ENCODE results near the gene TSPAN18.

Gene TSPAN18

DNA sequence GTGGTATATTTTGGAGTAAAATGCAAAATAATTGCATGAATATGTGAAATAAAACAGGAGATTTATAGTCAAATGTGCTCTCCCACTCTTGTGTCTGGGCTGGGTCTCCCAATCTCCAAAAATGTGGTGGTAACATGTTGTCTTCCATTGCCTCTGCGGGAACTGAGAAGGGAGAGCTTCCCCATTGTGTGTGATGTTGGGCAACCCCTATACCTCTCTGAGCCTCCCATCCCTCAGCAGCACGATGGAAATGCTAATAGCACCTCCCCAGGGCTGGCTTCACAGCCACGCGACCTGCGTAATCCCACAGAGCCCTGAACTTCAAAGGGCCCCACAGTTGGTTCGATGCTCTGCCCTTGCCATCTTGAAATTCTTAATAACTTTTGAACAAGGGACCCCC, 151.9 kb downstream of the TSPAN18 start:
- no peak for TF ChIP-seq POLR2A (IDR thresholded peaks at IDR 0.05; ENCODE audit: low read length)
- no peak for TF ChIP-seq GATA1 (IDR thresholded peaks at IDR 0.05; ENCODE audit: low read depth, low read length)
- no peak for DNase-seq

DNA sequence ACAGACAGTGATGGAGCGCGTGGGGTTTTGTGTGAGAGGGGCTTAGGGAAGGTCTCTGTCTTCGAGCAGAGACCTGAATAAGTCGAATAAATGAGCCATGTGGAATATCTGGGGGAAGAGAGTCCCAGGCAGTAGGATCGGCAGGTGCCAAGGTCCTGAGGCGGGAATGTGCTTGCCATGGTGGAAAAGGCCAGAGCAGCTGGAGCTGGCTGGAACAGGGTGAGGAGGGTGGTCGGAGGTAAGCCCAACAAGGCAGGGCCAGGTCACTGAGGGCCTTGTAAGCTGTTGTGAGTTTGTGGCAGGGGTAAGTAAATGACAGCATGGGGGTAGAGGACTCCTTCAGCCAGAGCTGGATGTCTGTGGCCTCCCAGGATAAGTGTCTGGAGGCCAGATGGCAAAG, 152.7 kb downstream of the TSPAN18 start:
- TF ChIP-seq POLR2A (IDR thresholded peaks at IDR 0.05; ENCODE audit: low read length) (no peak), GATA1 (IDR thresholded peaks at IDR 0.05; ENCODE audit: low read depth, low read length) (no peak)
- DNase-seq, result no peak

DNA sequence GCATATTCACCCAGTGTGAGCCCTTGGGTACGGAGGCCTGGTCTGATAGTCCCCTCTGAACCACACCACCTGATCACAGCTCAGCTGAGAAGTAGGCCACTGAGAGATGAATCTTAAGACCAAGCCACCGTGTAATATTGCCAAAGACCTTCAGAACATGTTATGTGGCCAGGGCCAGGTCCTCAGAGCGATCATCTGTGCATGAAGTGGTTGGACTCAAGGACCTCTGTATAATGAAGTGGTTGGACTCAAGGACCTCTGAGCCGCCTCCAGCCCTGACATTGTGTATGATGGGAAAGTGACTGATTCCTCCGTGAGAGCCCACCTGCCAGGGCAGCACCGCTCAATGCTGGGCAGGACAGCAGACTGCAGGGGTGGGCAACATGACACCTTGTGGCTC, 153.7 kb downstream of the TSPAN18 start:
- DNase-seq, result no peak
- no peak for TF ChIP-seq GATA1 (IDR thresholded peaks at IDR 0.05; ENCODE audit: low read depth, low read length)
- TF ChIP-seq POLR2A (IDR thresholded peaks at IDR 0.05; ENCODE audit: low read length), result no peak

DNA sequence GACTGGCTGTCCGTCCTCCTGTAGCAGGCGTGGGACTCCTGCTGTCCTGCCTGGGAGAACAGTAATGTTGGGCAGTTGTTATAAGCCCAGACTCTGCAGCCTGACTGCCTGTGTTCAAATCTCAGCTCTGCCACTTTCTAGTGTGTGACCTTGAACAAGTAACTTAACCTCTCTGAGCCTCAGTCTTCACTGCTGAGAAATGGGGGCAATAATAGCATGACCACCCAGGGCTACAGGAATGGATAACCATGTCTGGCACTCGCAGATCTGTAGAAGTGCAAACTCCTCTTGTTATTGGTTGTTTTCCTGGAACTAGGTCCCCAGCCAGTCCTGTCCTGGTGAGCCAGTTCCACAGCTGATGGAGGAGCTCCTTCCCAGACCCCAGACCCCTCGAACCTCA, 154.2 kb downstream of the TSPAN18 start:
- DNase-seq, result no peak
- TF ChIP-seq GATA1 (IDR thresholded peaks at IDR 0.05; ENCODE audit: low read depth, low read length) (no peak), POLR2A (IDR thresholded peaks at IDR 0.05; ENCODE audit: low read length) (no peak)

DNA sequence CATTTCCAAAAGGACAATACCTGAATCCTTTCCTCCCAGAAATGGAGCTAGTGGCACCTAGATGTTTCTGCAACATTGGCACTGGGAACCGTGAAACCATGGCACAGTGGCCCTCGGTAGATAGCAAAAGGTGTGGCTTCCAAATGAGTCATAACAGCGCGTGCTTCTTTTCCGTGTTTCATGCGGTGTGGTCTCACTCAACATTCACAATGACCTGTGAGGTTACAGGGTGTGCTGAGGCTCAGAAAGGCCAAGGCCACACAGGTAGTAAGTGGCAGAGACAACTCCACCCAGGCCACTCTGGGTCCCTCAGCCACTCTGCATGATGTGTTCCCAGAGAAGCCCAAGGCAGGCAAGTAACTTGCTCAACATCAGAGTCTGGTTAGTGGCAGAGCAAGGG, 156.5 kb downstream of the TSPAN18 start:
- DNase-seq, result no peak
- TF ChIP-seq GATA1 (IDR thresholded peaks at IDR 0.05; ENCODE audit: low read depth, low read length) (no peak), POLR2A (IDR thresholded peaks at IDR 0.05; ENCODE audit: low read length) (no peak)

DNA sequence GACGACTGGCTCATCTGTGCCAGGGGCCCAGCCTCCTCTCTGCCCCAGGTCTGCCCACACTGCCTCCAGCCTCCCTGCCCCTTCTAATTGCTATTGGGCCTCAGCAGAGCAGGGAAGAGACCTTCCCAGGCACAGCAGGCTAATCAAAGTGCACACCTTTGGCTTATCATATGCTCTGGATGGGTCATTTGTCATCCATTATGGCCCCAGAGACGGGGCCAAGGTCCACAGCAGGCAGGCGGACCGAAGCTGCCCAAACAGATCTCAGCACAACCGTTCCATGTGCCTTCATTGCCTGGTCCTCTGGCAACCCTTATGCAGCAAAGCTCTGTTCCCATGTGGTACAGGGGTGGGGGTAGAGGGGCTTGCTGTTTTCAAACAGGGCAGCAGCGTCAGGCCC, 157.3 kb downstream of the TSPAN18 start:
- TF ChIP-seq GATA1 (IDR thresholded peaks at IDR 0.05; ENCODE audit: low read depth, low read length) (no peak), POLR2A (IDR thresholded peaks at IDR 0.05; ENCODE audit: low read length) (no peak)

DNA sequence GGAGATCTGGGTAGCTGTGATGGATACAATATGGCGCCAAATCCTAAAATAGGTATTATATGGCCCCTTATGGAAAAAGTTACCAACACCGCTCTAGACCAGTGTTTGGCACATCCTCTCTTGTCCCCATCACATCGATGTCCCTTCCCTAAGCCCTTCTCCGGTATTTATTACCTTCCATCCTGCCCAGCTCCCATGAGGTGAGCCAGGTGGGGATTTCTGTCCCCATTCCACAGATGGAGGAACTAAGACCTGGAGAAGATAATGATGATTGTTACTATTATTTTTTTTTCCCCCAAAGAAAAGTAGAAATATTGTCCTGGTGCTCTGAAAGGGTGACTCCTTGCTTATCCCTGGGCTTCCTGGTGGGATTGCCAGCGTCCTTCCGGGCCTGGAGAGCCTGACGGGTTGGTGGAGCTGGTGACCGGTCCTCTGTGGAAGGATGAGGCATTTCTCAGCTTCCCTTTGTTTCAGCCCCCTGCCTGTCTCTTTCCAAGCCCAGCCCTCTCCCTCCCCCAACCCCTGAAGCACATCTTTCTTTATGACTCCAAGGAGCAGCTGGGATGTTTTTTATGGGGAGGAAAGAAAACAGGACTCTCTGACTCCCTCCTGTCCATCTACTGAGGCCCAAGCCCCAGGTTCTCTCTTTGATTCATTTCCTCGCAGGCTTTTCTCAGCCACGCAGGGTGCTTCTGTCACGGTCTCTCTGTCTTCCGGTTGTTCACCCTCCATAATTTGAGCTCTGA, 158.5 kb downstream of the TSPAN18 start:
- DNase-seq, result no peak
- no peak for TF ChIP-seq POLR2A (IDR thresholded peaks at IDR 0.05; ENCODE audit: low read length)
- no peak for TF ChIP-seq GATA1 (IDR thresholded peaks at IDR 0.05; ENCODE audit: low read depth, low read length)

More for the DNA sequence above, 157.3 kb downstream of the TSPAN18 start:
- no peak for DNase-seq

DNA sequence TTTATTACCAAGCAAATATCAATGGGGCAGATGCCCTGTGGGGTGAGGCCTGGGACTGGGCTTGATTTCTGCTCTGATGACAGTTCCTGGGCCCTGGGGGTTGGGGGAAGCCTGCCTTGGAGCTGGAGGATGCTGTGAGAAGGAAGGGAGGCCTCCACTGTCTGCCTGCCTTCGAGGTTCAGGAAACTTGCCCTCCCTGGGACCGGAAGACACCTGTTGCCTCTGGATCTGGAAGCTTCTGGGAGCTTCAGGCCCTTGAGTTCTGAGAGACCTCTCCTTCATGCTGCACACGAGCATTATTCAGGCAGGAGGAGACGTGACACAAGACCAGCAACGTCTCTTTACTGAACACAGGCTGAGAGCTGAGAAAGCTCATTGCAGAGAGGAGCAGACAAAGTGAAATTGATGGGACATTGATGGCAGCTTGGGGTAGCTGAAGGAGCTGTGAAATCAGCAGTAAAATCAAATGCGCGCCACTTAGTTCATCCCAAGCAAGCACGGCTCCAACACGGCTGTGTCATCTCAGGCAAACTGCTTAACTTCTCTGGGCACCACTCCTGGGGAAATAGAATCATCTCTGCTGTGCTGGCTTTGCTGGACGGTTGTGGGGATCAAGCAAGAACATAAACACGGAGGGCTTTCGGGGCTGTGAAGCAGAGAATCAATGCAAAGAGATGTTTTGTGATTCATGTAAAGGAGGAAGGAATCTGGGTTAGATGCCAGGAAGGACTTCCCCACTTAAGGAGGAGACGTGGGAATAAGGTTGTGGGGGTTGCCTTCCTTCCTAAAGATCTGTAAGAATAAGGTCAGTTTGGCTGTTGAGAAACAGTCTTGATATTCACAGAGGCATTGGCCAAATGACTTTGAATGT, 159.4 kb downstream of the TSPAN18 start:
- TF ChIP-seq GATA1 (IDR thresholded peaks at IDR 0.05; ENCODE audit: low read depth, low read length) (no peak), POLR2A (IDR thresholded peaks at IDR 0.05; ENCODE audit: low read length) (no peak)
- no peak for DNase-seq

DNA sequence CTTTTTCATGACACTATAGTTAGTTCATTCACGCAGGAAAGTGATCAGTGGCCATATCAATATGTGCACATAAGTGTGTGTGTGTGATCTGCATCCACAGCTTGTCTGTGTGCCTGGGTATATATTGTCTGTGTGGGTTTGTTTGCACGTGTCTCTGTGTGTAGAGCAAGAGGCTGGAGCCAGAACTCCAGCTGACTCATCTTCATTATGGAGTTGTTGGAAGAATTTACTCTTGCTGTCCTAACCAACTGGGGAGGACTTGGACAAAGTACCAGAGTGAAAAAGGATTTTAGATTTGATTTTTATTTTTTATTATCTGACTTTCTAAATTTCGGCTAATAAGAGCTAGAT, 160.0 kb downstream of the TSPAN18 start:
- TF ChIP-seq GATA1 (IDR thresholded peaks at IDR 0.05; ENCODE audit: low read depth, low read length), result no peak
- TF ChIP-seq POLR2A (IDR thresholded peaks at IDR 0.05; ENCODE audit: low read length), result no peak
- DNase-seq, result no peak

DNA sequence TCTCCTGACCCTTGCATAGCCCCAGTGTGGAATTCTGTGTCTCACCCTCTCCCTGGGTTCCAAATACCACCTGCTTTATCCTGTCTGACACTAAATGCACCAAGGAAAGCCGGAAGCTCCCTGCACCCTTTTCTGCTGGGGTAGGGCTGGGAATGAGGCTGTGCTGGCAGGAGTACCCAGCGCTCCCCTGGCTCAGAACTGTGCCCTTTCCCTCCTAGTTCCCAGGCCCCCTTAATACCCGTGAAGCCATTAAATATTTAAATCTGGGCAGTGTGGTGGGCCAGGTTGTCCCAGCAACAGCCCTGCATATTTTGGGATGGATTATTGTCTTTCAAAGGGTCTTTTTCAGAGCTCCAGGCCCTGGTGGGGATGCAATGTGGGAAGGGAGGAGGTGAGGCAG, 160.9 kb downstream of the TSPAN18 start:
- TF ChIP-seq GATA1 (IDR thresholded peaks at IDR 0.05; ENCODE audit: low read depth, low read length), result no peak
- no peak for TF ChIP-seq POLR2A (IDR thresholded peaks at IDR 0.05; ENCODE audit: low read length)
- DNase-seq, result no peak

DNA sequence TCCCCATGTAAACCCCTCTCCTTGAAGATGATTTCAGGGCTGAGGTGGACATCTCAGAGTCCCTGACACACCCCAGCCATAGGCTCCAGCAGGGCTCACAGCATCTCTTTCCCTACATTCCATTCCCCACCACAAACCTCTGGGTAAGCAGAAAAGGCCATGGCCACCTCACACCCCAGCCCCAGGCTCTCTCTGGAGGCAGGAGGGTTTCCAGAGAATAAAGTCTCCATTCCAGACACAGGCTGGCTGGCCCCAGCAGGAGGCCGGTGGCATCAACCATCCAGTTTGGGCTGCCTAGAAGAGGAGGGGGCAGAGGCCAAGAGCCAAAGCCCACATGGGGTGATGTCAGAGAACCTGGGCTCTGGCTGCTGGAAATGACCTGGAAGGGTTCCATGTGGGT, 162.5 kb downstream of the TSPAN18 start:
- TF ChIP-seq POLR2A (IDR thresholded peaks at IDR 0.05; ENCODE audit: low read length) (no peak), GATA1 (IDR thresholded peaks at IDR 0.05; ENCODE audit: low read depth, low read length) (no peak)
- DNase-seq, result no peak

DNA sequence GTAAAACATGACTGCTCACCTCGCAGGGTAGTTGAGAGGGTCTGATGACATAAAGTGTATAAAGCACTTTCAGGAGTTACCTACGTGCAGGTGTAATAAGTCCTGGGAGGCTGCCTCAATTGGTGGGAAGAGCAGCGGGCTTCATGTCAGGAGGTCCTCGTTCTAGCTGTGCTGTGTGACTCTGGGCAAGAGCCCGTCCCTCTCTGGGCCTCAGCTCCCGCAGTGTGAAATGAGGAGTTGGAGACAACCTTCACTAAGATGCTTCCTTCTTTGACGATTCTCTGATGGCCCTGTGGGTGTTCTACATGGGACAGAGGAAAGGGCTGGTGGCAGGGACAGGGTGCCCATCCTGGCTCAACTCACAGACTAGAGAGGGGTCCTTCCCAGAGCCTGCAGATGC, 166.1 kb downstream of the TSPAN18 start:
- TF ChIP-seq GATA1 (IDR thresholded peaks at IDR 0.05; ENCODE audit: low read depth, low read length) (no peak), POLR2A (IDR thresholded peaks at IDR 0.05; ENCODE audit: low read length) (no peak)
- DNase-seq, result no peak

DNA sequence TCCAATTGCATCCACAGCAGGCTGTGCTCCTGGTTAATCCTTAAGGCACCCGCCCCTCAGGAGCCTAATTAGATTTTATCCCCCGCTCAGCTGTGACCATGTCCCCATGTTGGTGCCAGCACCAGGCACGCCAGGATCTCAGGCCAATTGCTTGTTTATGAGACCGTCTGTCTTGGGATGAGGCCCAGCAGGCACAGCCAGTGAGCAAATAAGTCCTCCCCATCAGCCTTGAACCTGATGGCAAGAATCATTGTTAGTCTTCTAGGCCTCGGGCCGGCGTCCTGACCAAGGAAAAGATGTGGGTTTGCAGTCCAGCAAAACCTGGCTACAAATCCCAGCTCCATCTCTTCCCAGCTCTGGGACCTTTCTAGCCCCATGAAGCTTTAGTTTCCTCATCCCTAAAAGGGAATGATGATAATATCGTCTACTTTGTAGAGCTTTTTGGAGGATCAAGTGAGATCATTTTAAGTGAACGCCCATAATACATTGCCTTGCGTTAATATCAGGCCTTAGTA, 166.6 kb downstream of the TSPAN18 start:
- no peak for DNase-seq
- no peak for TF ChIP-seq POLR2A (IDR thresholded peaks at IDR 0.05; ENCODE audit: low read length)
- no peak for TF ChIP-seq GATA1 (IDR thresholded peaks at IDR 0.05; ENCODE audit: low read depth, low read length)

DNA sequence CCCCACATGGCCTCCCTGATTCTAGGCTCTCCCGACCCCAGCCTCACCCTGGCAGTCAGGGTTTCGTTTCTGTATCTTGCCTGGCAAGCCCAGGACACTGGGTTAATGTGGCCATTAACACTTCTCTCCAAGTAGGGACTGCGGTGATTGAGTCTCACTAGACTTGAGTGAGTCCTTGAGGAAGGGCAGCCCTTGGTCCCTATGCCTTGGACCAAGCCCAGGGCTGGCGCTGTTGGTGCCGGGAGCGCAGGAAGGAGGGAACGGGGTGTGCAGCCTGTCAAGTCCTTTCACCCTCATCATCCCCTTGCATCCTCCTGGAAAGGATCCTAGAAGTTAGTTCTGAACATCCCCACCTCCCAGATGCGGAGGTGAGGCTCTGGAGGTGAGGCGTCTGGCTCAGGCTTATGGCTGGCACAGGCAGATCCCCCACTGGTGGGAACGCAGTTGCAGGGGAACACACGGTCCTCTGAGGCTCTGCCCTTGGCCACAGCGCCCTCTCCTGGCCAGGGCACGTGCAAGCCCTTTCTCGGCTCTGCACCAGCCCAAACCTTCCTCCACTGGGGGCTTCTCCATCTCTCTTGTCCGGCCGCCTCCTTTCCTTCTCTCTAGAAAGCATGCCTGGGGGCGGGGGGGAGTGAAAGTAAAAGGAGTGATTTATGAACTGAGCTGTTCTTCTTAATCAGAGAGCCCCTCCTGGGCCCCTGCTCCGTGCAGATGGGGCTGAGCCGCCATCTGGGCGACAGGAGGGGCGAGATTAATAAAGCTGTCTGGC, 167.3 kb downstream of the TSPAN18 start:
- DNase-seq, result peak; percentile 59 to 71
- TF ChIP-seq POLR2A (IDR thresholded peaks at IDR 0.05; ENCODE audit: low read length), result no peak
- no peak for TF ChIP-seq GATA1 (IDR thresholded peaks at IDR 0.05; ENCODE audit: low read depth, low read length)

Measured in erythroblast (primary cell).